ENCODE results near the gene TSR1. TPM values are rescaled to one million over a fixed set of nuclear protein-coding genes. Genes with fewer than 3 reads are reported as not detected.

The TSR1 gene
- total RNA-seq, 4 donors from 2014 or later: 16.8 to 56.4 (median 29.3) TPM

- WGBS, 2 donors: 83 to 85% methylated on average over 19 to 20 of the region's 21 CpGs
- Histone ChIP-seq H3K4me3 (replicated peaks in 1 of 3) (no peak overlapping the region), H3K27ac (no peak overlapping the region), H3K4me1 (no peaks in the 10 kb centered on the region), H3K9me3 (no peaks in the 10 kb centered on the region), H3K36me3 (peaks cover 14 to 21% of the 10 kb centered on the region in 2 donors), H3K27me3 (no peaks in the 10 kb centered on the region)
- DNase-seq: no peak
- intact Hi-C loops (cut with DNase I): loop anchor here (10.0 kb wide), 1 partner anchor 436 kb away; no protein-coding TSS in a partner anchor
- TF ChIP-seq POLR2A (IDR thresholded peaks at IDR 0.05) (no peak), CTCF (IDR thresholded peaks at IDR 0.05) (no peak)
These were observed 24.9 kb upstream of the TSR1 start for GRCh38 chr17:2361010-2361760.

- no peak for DNase-seq
- Histone ChIP-seq H3K27me3 (no peaks in the 10 kb centered on the region), H3K36me3 (peaks cover 3 to 5% of the 10 kb centered on the region in 2 donors), H3K27ac (no peak overlapping the region), H3K4me1 (no peaks in the 10 kb centered on the region), H3K4me3 (replicated peaks in 1 of 3) (no peak overlapping the region), H3K9me3 (no peaks in the 10 kb centered on the region)
- 88 to 91% methylated on average over 10 of the region's 10 CpGs for WGBS, 2 donors
- intact Hi-C loops (cut with DNase I): no loop called here
- no peak for TF ChIP-seq CTCF (IDR thresholded peaks at IDR 0.05)
- TF ChIP-seq POLR2A (IDR thresholded peaks at IDR 0.05): no peak
These were observed 21.7 kb upstream of the TSR1 start for GRCh38 chr17:2357931-2358434.

GRCh38 chr17:2357237-2357636 lies 21.0 kb upstream of the TSR1 start:
- Histone ChIP-seq H3K4me3 (replicated peaks in 1 of 3) (no peak overlapping the region), H3K36me3 (no peaks in the 10 kb centered on the region), H3K9me3 (no peaks in the 10 kb centered on the region), H3K4me1 (no peaks in the 10 kb centered on the region), H3K27ac (no peak overlapping the region), H3K27me3 (no peaks in the 10 kb centered on the region)
- WGBS, 2 donors: 97 to 100% methylated on average over 4 of the region's 4 CpGs
- intact Hi-C loops (cut with DNase I): no loop called here
- DNase-seq: no peak
- TF ChIP-seq CTCF (IDR thresholded peaks at IDR 0.05): no peak
- no peak for TF ChIP-seq POLR2A (IDR thresholded peaks at IDR 0.05)

GRCh38 chr17:2354311-2354710 lies 18.1 kb upstream of the TSR1 start:
- intact Hi-C loops (cut with DNase I): no loop called here
- H3K9me3 ChIP-seq: no peaks in the 10 kb centered on the region
- no peak for DNase-seq
- 84 to 86% methylated on average over 8 of the region's 8 CpGs for WGBS, 2 donors
- H3K27ac ChIP-seq: no peak overlapping the region
- no peak overlapping the region for H3K4me3 ChIP-seq (replicated peaks in 1 of 3)
- no peaks in the 10 kb centered on the region for H3K27me3 ChIP-seq
- no peaks in the 10 kb centered on the region for H3K36me3 ChIP-seq
- TF ChIP-seq CTCF (IDR thresholded peaks at IDR 0.05) (no peak), POLR2A (IDR thresholded peaks at IDR 0.05) (no peak)
- no peaks in the 10 kb centered on the region for H3K4me1 ChIP-seq

- no peak for DNase-seq
- H3K27ac ChIP-seq: no peak overlapping the region
- no peak overlapping the region for H3K4me3 ChIP-seq (replicated peaks in 1 of 3)
These were observed 15.0 kb upstream of the TSR1 start for GRCh38 chr17:2351269-2351668.

More at GRCh38 chr17:2351269-2351668, 15.0 kb upstream of the TSR1 start:
- H3K4me1 ChIP-seq: no peaks in the 10 kb centered on the region
- TF ChIP-seq CTCF (IDR thresholded peaks at IDR 0.05) (no peak), POLR2A (IDR thresholded peaks at IDR 0.05) (no peak)
- intact Hi-C loops (cut with DNase I): no loop called here
- WGBS, 2 donors: 96 to 98% methylated on average over 6 of the region's 6 CpGs
- no peaks in the 10 kb centered on the region for H3K27me3 ChIP-seq
- no peaks in the 10 kb centered on the region for H3K36me3 ChIP-seq
- no peaks in the 10 kb centered on the region for H3K9me3 ChIP-seq

Data from thyroid gland (tissue), 4 donors.